Measurements from ENCODE around the gene CTNND2.
"Not testable (repeated sequence)": the region's sequence is repeated elsewhere in the genome, so short reads cannot be mapped to it uniquely, and the experiment has no call there.

CTNND2 gene

DNA sequence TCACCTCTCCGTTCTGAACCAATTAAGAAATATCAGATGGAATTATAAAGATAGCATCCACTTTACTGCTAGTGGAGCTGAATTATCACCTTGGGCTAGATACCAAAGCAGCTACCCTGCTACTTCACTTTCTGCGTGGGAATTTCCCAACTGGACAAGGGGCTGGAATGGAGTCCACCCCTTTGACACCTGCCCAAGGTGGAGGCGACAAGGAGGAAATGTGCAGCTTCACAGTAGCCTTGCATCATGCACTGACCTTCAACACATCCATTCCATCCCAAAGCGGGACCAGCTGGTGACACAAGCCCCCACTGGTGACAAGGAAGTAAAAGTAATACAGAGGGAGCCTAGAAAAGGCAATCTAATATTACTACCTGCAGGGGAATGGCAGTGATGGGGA, 30.7 kb downstream of the CTNND2 start:
- no peak for DNase-seq

DNA sequence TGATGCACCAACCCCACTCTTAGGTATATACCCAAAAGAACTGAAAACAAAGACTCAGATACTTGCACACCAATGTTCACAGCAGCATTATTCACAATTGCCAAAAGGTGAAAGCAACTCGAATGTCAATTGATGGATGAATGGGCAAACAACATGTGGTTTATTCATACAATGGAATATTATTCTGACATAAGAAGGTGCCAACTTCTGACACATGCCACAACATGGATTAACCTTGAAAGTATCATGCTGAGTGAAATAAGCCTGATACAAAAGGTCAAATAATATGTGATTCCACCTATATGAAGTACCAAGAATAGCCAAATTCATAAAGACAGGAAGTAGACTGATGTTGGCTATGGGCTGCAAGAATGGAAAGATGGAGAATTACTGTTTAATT, 35.0 kb downstream of the CTNND2 start:
- DNase-seq = no peak

DNA sequence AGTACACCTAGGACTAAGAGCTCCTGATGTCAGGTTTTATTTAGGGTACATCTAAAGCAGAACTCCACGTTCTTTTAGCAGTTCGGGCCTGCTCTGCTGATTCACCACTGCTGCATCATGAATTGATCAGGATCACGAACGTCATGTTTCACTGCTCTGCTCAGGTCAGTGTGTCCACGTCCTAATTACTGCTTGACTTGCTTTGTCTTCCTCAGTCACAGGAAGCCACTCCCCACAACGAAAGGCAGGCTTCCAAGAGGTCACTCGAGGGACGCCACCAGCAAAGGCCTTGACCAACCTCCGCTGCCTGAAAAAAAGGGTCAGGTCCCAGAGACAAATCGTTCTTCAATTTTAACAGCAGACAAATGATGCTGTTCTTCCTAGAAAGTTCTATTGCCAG, 40.3 kb downstream of the CTNND2 start:
- DNase-seq = peak in 1 of 14 donors; percentile 4

DNA sequence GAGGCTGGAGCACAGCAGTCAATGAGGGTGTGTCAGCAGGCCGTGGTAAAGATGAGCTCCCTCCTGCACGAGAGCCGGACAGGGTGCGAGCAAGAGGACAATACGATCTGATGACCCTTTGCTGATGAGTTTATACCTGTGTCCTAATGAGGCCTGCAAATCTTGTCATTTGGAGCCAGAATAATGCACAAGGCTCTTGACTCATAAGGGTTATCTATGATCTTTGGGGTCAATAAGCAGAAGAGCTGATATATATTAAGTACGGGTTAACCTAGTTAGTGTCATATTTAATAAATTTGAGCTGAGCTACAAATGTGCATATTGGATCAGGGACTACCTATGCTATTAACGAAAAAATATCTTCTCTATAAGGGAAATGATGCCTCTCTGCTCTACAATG, 46.9 kb downstream of the CTNND2 start:
- no peak for DNase-seq

DNA sequence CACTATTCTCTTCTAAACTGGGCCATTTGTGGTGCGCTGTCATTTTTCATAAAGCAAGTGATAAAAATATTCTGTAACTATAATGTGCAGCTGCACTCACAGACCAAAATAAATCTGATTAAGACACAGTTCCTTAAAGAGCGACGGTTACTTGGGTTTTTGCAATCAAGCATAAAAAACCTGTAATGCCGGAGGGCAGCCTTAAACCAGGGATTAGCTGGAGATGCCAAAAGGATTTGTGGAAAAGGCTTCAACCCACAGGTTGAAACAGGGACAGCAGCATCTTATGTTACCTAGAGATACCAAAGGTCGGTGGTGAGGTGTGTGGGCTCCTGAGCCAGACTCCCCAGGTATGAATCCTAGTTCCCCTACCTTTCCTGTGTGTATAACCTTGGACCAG, 49.3 kb downstream of the CTNND2 start:
- no peak for DNase-seq

DNA sequence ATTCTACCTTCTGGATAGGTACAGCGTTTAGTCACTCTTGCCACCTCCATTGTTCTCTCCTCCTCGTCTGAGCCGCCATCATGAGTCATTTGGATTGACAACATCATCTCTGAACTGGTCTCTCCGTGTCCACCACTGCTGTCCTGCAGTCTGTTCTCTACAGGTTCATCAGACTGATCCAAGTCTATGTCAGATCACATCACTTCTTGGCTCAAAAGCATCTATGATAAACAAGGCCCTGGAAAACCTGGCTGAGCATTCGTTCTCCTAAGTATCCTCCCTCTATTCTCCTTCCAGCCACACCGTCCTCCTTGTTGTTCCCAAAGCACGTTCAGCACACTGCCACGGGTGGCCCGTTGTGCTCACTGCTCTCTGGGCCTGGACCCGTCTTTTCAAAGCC, 50.5 kb downstream of the CTNND2 start:
- DNase-seq = peak in 1 of 14 donors; percentile 81

DNA sequence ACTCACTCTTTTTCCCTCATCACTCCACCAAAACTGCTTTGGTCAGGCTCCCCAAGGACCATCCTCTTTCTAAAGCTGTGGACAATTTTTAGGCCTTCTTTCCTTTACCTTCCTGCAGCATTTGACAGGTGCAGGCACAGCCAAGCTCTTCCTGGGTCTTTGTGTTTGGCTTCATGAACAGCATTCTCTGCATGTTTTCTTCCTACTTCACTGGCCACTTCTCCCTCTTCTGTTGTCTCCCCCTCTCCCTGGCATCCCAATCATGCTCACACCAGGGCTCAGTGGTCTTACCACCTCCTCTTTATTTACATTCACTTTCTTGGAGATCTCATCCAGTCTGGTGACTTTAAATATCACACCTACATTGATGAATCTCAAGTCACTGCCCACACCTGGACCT, 51.1 kb downstream of the CTNND2 start:
- DNase-seq = peak in 1 of 14 donors; percentile 30

DNA sequence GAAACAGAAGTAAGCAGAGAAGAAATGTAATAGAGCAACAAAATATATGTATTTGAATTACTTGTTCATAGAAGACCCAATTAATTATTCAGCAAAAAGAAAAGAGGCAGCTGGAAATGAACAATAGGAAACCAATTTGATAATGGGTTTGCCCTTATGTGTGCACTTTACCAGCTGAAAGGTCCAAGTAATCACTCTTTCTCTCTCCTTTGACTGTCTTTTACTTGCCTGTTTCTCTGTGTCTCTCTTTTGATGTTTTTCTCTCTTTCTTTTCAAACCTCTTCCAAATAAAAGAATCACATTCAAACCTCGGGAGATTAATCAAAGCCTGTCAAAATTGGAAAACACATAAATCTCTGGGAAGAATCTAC, 51.5 kb downstream of the CTNND2 start:
- peak in 1 of 14 donors; percentile 35 for DNase-seq

DNA sequence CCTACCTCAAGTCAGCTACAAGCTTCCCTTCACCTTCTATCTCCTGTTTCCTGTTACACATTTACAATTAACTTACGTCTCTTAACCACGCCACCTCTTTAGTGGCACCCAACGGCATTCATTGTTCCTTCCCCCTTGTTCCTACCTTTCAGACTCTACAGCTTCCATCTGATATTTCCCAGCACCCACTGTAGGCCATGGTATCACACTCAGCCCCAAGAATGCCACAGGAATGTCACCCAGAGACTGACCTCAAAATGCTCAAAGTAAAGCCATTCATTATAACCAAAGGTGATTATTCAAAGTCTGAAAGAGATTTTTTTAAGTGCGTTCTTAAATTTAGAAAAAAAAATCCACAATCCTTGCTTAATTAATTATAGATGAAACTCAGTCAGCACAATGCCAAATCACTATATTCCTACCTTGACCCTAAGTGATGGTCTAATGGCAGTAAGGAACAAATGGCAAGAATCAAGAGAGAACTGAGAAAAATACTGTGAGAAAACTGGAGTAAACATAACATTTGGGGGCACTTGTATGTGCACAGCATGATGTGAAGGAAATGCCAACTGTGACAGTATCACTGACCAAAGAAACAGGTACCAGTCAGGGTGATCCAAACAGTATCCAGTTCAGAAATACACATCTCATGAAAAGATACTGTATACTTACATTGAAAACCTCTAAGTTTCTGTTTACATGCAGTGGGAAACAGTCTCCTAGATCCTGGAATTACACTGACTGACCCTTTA, 52.1 kb downstream of the CTNND2 start:
- peak in 1 of 14 donors; percentile 41 for DNase-seq

DNA sequence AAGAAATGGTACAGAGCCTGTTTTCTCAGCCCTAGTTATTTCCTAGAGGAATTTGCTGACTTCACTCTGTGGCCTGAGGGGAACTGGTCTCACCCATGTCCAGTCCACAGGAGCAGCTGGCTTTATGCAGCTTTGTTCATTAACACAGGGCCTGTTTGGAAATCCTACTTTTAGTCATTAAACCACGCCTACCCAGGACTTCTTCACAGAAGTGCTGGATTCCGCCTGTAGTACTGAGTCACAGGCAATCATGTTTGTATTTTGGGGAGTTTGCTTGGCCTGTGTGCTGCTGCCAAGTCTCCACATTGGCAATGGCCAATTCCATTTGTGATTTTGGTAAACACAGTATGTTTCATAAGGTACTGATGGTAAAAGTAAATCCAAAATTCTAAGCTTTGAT, 52.8 kb downstream of the CTNND2 start:
- DNase-seq = peak in 4 of 14 donors; percentile 6 to 43 (median 18)

DNA sequence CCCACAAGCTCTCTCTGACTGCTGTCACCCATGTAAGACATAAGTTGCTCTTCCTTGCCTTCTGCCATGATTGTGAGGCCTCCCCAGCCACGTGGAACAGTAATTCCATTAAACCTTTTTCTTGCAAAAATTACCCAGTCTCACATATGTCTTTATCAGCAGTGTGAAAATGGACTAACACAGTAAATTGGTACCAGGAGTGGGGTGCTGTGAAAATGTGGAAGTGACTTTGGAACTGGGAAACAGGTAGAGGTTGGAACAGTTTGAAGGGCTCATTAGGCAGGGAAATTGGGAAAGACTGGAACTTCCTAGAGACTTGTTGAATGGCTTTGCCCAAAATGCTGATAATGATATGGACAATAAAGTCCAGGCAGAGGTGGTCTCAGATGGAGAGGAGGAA, 75.7 kb downstream of the CTNND2 start:
- DNase-seq = not testable (repeated sequence)

DNA sequence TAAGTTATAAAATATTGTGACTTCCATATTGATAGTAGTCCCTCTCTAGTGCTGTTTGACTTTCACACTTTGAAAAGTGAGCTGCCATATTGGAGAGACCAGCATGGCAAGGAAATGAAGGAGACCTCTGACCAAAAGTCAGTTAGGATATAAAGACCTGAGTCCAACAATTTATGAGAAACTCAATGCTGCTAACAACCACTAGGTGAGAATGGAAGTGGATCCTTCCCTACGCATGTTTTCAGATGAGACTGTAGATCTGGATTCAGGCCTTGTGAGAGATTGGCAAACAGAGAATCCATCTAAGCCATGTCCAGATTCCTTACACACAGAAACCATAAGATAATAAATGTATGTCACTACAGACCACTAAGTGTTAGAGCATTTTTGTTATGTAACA, 81.6 kb downstream of the CTNND2 start:
- DNase-seq = no peak

DNA sequence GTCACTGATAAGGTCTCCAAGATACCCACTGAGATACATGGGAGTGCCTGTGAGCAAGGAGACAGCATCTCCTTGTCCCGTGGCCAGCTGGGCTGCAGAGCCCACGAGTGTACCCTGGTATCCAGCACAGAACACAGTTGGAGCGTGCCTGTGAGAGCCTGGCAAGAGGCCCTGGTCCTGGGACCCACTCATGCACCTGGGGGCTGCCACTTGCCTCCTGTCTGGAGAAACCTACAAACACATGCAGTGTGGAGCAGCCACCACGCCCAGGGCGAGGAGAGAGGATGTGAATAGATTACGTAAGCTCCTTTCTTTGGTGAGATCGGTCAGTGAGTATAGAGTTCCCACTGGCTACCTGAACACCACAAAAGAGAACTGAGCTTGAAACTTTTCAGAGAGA, 88.3 kb downstream of the CTNND2 start:
- DNase-seq = no peak

DNA sequence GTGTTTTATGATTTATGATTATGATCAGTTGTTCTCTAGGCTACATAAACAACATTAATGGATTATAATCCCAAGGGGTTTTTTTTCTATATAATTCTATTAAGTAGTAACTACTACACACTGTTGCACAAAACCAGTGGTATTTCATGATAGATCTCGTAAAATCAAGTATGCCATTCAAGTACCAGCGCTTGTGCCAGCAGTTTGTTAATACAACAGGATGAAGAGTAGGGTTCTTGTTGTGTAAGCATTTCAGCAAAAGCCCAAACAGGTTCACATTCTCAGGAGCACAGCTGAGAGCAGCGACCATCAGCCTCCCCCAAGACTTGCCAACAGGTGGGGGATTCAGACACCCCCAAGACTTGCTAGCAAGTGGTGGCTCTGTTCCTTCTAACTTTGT, 88.8 kb downstream of the CTNND2 start:
- DNase-seq = no peak

DNA sequence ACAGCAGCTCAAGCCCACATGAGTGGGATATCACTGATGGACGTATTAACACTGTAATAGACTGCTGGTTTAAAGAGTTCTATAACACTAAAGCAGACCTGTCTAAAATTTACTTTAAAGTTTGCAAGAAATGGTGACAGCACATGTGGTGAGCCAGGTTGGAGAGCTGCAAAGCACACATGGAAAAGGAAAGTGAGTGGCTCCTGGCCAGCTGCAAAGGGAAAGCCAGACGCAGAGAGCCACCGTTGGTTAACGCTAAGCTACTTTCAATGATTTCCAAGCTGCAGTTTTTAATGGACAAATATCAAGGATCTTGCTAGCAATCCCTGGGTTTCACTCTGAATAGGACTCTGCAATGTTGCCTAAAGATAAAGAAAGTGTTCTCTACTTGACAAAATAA, 89.9 kb downstream of the CTNND2 start:
- DNase-seq = no peak

DNA sequence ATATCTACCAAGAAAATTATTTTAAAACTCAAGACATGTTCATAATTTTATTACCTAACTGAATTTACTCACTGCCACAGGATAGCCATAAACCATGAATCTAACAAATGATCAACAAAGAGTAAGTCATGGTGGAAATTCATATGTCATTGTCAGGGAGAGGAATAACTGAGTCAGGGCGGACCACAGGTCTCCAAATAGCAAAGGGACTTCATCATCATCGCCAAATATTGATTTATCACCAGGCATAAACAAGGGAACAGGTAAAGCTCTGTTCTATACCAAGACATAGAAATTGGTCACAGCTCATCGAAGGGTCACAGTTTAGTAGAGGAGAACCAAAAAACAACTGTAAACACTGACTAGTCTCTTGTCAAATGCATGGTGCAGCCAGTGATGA, 94.8 kb downstream of the CTNND2 start:
- no peak for DNase-seq

DNA sequence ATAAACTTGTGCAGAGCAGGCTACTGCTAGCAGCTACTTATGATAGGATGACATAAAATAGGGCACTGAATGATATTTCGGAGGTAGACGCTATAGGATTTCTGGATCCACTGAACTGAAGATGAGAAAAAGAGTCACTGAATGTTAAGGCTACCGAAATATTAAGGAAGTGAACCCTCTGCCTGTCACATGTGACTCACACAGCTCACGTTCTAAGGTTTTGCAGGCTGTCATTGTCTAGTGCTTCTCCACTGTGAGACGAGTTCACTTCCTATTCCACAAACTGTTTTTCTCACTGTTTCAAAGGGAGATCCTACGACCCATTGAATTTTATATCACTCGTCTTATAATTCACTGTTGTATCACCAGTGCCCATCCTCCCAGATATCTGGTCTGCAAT, 100.8 kb downstream of the CTNND2 start:
- no peak for DNase-seq

DNA sequence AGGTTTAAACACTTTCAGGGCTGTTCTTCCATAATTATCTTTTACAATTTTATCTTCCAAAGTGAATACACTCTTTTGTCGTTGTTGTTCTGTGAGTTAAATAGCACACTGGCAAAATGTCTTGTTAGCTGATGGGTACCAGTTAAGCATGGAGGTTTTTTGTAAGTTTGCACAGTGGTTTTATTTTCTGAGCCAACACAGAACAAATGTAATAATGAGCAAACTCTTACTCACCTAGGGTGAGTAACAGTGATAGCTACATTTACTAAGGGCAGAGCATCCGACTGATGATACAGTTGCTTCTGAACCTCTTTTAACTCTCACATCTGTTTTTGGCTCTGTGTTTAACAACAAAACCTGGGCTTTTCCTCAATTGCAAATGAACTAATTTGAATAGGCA, 103.2 kb downstream of the CTNND2 start:
- no peak for DNase-seq

DNA sequence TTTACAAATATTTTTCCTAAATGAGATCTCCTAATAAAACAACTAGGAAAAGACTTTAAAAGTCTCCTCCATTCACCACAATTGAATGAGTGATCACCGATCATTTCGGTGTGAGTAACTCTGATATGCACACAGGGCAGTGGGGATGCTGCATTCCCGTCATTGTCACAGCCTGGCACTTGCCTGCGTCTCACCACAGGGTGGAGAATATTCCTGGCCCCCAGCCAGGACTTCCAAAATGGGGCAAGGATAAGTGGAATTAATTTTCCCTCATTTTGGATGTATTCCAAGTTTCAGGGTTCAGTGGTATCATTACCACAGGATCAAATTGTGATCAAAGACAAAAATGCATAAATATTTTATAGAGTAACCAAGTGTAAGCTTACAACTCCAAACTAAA, 107.1 kb downstream of the CTNND2 start:
- peak in 2 of 14 donors; percentile 21 to 81 for DNase-seq

DNA sequence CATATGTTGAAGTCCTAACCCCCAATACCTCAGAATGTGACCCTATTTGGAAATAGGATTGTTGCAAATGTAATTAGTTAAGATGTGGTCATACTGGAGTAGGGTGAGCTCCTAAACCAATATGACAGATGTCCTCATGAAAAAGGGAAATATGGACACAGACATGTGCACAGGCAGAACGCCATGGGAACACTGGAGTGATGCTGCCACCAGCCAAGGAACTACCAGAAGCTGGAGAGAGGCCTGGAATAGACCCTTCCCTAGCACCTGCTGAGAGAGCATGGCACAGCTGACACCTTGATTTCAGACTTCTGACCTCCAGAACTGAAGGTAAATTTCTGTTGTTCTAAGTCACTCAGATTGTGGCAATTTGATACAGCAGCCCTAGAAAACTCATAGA, 110.8 kb downstream of the CTNND2 start:
- DNase-seq = peak in 1 of 14 donors; percentile 90

DNA sequence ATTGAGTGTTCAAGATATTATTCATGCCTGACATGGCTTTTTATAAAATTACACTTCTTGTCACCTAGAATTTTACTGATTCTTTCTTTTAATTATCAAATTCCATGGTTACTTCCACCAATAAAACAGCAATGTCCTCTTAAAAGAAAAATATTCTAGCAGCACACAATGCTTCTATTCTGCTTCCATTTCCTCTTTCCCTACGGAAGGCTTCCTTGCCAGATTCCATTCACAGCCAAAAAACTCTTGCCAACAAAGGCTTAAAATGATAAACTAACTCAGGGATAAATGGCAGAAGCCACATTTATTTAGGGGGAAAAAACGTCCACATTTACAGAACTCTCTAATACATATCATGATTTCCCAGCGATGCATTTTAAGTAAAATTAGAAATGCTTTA, 111.6 kb downstream of the CTNND2 start:
- DNase-seq = peak in 1 of 14 donors; percentile 69

DNA sequence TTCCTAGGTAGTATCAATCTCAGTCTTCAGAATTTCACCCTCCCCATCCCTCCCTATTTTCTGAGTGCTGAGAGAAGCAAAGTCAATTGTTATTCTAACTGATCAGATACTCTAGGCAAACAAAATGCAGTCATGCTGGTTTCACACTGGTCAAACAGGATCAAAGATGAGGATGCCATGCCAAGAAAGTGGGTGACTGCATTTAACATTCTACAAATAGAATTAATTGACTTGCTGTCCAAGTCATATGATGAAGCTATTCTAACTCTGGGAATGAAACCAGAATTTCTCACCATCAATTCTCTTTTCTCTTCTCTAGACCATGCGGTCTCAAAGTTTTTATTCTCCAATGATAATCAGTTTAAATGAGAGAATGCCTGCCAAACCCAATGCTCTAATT, 112.5 kb downstream of the CTNND2 start:
- peak in 1 of 14 donors; percentile 14 for DNase-seq

DNA sequence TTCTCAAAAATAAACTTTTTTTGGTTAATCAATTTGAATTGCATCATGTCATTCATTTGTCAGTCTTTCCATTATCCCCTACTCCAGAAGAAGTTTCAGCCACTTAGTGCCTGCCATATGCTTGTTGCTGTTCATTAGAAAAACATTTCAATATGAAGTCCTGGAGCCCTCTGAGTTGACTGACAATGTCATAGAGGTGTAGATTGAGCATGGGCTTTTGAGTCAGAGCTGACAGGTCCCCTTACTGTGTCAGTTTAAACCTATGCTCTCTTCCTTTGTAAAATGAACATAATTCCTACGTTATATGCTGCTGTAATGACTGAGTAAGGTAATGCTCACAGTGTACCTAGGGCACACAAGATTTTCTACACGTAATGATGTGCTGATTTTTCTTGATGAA, 114.0 kb downstream of the CTNND2 start:
- DNase-seq = no peak

DNA sequence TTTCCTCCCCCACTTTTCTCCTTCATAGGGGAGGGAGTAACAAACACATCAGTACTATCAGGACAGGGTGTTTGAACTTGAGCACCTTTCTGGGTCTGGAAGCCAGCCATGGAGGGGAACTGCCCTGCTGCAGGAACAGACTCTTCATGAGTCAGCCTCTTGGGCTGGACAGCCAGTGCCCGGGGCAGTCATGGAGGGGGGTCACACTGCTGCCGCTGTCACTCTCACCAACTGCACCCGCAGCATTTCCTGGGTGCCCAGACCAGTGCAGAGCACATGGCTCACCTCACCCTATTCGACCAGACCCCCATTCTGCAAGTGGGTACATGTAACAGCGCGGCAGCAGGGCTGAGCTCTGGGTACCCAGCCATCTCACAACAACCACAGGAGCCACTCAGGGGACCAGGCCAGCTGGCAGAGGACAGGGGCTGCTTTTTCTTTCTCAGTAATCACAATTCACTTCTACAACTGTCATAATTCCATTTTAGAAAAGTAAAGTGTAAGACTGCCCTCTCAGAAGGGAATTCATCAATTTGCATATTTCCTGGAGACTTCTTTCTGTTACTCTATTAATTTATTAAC, 118.4 kb downstream of the CTNND2 start:
- DNase-seq = peak in 3 of 14 donors; percentile 4 to 57 (median 38)
